ENCODE results near the gene COL4A6. TPM values are rescaled to one million over a fixed set of nuclear protein-coding genes. Genes with fewer than 3 reads are reported as not detected.

Gene COL4A6
- total RNA-seq, 3 donors from 2014 or later = 0.05 TPM; not detected in 2

GRCh38 chrX:108299101-108299591 lies 139.1 kb downstream of the COL4A6 start:
- Mint-ChIP-seq H3K4me3 (no peak overlapping the region), H3K4me1 (ENCODE audit: low read depth) (no peaks in the 10 kb centered on the region), H3K27me3 (ENCODE audit: low read depth) (peaks cover 6% of the 10 kb centered on the region), H3K9me3 (no peaks in the 10 kb centered on the region), H3K36me3 (ENCODE audit: insufficient read depth) (no peaks in the 10 kb centered on the region)
- DNase-seq (no peak), ATAC-seq (no peak)

- Mint-ChIP-seq H3K9me3 (no peaks in the 10 kb centered on the region), H3K27me3 (ENCODE audit: low read depth) (peaks cover 2% of the 10 kb centered on the region), H3K4me3 (no peak overlapping the region), H3K36me3 (ENCODE audit: insufficient read depth) (no peaks in the 10 kb centered on the region), H3K4me1 (ENCODE audit: low read depth) (no peaks in the 10 kb centered on the region)
- ATAC-seq (no peak), DNase-seq (no peak)
Observed at GRCh38 chrX:108298165-108298602, 140.0 kb downstream of the COL4A6 start.

- Mint-ChIP-seq H3K4me1 (ENCODE audit: low read depth) (no peaks in the 10 kb centered on the region), H3K27me3 (ENCODE audit: low read depth) (peaks cover 2% of the 10 kb centered on the region), H3K36me3 (ENCODE audit: insufficient read depth) (no peaks in the 10 kb centered on the region), H3K4me3 (no peak overlapping the region), H3K9me3 (no peaks in the 10 kb centered on the region)
- DNase-seq (no peak), ATAC-seq (no peak)
Observed at GRCh38 chrX:108297290-108297689, 140.9 kb downstream of the COL4A6 start.

GRCh38 chrX:108292053-108292452 lies 146.2 kb downstream of the COL4A6 start:
- no peak overlapping the region for H3K4me3 Mint-ChIP-seq

GRCh38 chrX:108285918-108286317 lies 152.3 kb downstream of the COL4A6 start:
- no peak overlapping the region for H3K4me3 Mint-ChIP-seq
- H3K9me3 Mint-ChIP-seq = no peaks in the 10 kb centered on the region
- ATAC-seq (no peak), DNase-seq (no peak)
- no peaks in the 10 kb centered on the region for H3K36me3 Mint-ChIP-seq (ENCODE audit: insufficient read depth)
- H3K27me3 Mint-ChIP-seq (ENCODE audit: low read depth) = peaks cover 3% of the 10 kb centered on the region
- H3K4me1 Mint-ChIP-seq (ENCODE audit: low read depth) = no peaks in the 10 kb centered on the region

More at GRCh38 chrX:108292053-108292452, 146.2 kb downstream of the COL4A6 start:
- peaks cover 1% of the 10 kb centered on the region for H3K27me3 Mint-ChIP-seq (ENCODE audit: low read depth)
- no peaks in the 10 kb centered on the region for H3K4me1 Mint-ChIP-seq (ENCODE audit: low read depth)
- no peak for ATAC-seq
- no peaks in the 10 kb centered on the region for H3K9me3 Mint-ChIP-seq
- H3K36me3 Mint-ChIP-seq (ENCODE audit: insufficient read depth) = no peaks in the 10 kb centered on the region
- no peak for DNase-seq

- Mint-ChIP-seq H3K27me3 (ENCODE audit: low read depth) (peaks cover 3% of the 10 kb centered on the region), H3K4me1 (ENCODE audit: low read depth) (no peaks in the 10 kb centered on the region), H3K36me3 (ENCODE audit: insufficient read depth) (no peaks in the 10 kb centered on the region), H3K9me3 (no peaks in the 10 kb centered on the region), H3K4me3 (no peak overlapping the region)
- no peak for DNase-seq
- ATAC-seq = no peak
Observed at GRCh38 chrX:108285356-108285755, 152.9 kb downstream of the COL4A6 start.

GRCh38 chrX:108275732-108276131 lies 162.5 kb downstream of the COL4A6 start:
- no peak for ATAC-seq
- Mint-ChIP-seq H3K4me1 (ENCODE audit: low read depth) (no peaks in the 10 kb centered on the region), H3K36me3 (ENCODE audit: insufficient read depth) (no peaks in the 10 kb centered on the region), H3K9me3 (no peaks in the 10 kb centered on the region), H3K4me3 (no peak overlapping the region), H3K27me3 (ENCODE audit: low read depth) (peaks cover 9% of the 10 kb centered on the region)
- no peak for DNase-seq

- no peaks in the 10 kb centered on the region for H3K36me3 Mint-ChIP-seq (ENCODE audit: insufficient read depth)
- no peak overlapping the region for H3K4me3 Mint-ChIP-seq
- no peaks in the 10 kb centered on the region for H3K9me3 Mint-ChIP-seq
- H3K4me1 Mint-ChIP-seq (ENCODE audit: low read depth) = no peaks in the 10 kb centered on the region
- ATAC-seq (no peak), DNase-seq (no peak)
- H3K27me3 Mint-ChIP-seq (ENCODE audit: low read depth) = peaks cover 9% of the 10 kb centered on the region
Observed at GRCh38 chrX:108271397-108271787, 166.8 kb downstream of the COL4A6 start.

GRCh38 chrX:108270739-108271396 lies 167.4 kb downstream of the COL4A6 start:
- ATAC-seq (no peak), DNase-seq (no peak)
- no peaks in the 10 kb centered on the region for H3K4me1 Mint-ChIP-seq (ENCODE audit: low read depth)
- no peak overlapping the region for H3K4me3 Mint-ChIP-seq
- no peaks in the 10 kb centered on the region for H3K36me3 Mint-ChIP-seq (ENCODE audit: insufficient read depth)
- peaks cover 9% of the 10 kb centered on the region for H3K27me3 Mint-ChIP-seq (ENCODE audit: low read depth)
- no peaks in the 10 kb centered on the region for H3K9me3 Mint-ChIP-seq

GRCh38 chrX:108270280-108270679 lies 167.9 kb downstream of the COL4A6 start:
- H3K4me3 Mint-ChIP-seq = no peak overlapping the region
- DNase-seq (no peak), ATAC-seq (no peak)
- no peaks in the 10 kb centered on the region for H3K9me3 Mint-ChIP-seq
- H3K4me1 Mint-ChIP-seq (ENCODE audit: low read depth) = no peaks in the 10 kb centered on the region
- H3K27me3 Mint-ChIP-seq (ENCODE audit: low read depth) = peaks cover 7% of the 10 kb centered on the region
- no peaks in the 10 kb centered on the region for H3K36me3 Mint-ChIP-seq (ENCODE audit: insufficient read depth)

GRCh38 chrX:108268434-108269080 lies 169.7 kb downstream of the COL4A6 start:
- Mint-ChIP-seq H3K4me1 (ENCODE audit: low read depth) (no peaks in the 10 kb centered on the region), H3K36me3 (ENCODE audit: insufficient read depth) (no peaks in the 10 kb centered on the region), H3K9me3 (no peaks in the 10 kb centered on the region), H3K27me3 (ENCODE audit: low read depth) (peaks cover 2% of the 10 kb centered on the region), H3K4me3 (no peak overlapping the region)
- no peak for DNase-seq
- ATAC-seq = no peak

- Mint-ChIP-seq H3K4me1 (ENCODE audit: low read depth) (no peaks in the 10 kb centered on the region), H3K4me3 (no peak overlapping the region), H3K36me3 (ENCODE audit: insufficient read depth) (no peaks in the 10 kb centered on the region), H3K9me3 (no peaks in the 10 kb centered on the region), H3K27me3 (ENCODE audit: low read depth) (peaks cover 2% of the 10 kb centered on the region)
- ATAC-seq (no peak), DNase-seq (no peak)
Observed at GRCh38 chrX:108267557-108267956, 170.7 kb downstream of the COL4A6 start.

GRCh38 chrX:108264376-108264775 lies 173.8 kb downstream of the COL4A6 start:
- no peak for ATAC-seq
- no peaks in the 10 kb centered on the region for H3K9me3 Mint-ChIP-seq
- no peaks in the 10 kb centered on the region for H3K4me1 Mint-ChIP-seq (ENCODE audit: low read depth)
- DNase-seq = no peak
- H3K36me3 Mint-ChIP-seq (ENCODE audit: insufficient read depth) = no peaks in the 10 kb centered on the region
- H3K4me3 Mint-ChIP-seq = no peak overlapping the region
- no peaks in the 10 kb centered on the region for H3K27me3 Mint-ChIP-seq (ENCODE audit: low read depth)

- no peaks in the 10 kb centered on the region for H3K4me1 Mint-ChIP-seq (ENCODE audit: low read depth)
- H3K36me3 Mint-ChIP-seq (ENCODE audit: insufficient read depth) = no peaks in the 10 kb centered on the region
Observed at GRCh38 chrX:108261549-108262203, 176.5 kb downstream of the COL4A6 start.

GRCh38 chrX:108257556-108257955 lies 180.7 kb downstream of the COL4A6 start:
- Mint-ChIP-seq H3K27me3 (ENCODE audit: low read depth) (peaks cover 7% of the 10 kb centered on the region), H3K4me3 (no peak overlapping the region), H3K9me3 (no peaks in the 10 kb centered on the region), H3K4me1 (ENCODE audit: low read depth) (no peaks in the 10 kb centered on the region), H3K36me3 (ENCODE audit: insufficient read depth) (no peaks in the 10 kb centered on the region)
- ATAC-seq (no peak), DNase-seq (no peak)

More at GRCh38 chrX:108261549-108262203, 176.5 kb downstream of the COL4A6 start:
- Mint-ChIP-seq H3K27me3 (ENCODE audit: low read depth) (peaks cover 7% of the 10 kb centered on the region), H3K9me3 (no peaks in the 10 kb centered on the region), H3K4me3 (no peak overlapping the region)
- DNase-seq (no peak), ATAC-seq (no peak)
